ENCODE measurements around the gene SUPT3H.

DNA sequence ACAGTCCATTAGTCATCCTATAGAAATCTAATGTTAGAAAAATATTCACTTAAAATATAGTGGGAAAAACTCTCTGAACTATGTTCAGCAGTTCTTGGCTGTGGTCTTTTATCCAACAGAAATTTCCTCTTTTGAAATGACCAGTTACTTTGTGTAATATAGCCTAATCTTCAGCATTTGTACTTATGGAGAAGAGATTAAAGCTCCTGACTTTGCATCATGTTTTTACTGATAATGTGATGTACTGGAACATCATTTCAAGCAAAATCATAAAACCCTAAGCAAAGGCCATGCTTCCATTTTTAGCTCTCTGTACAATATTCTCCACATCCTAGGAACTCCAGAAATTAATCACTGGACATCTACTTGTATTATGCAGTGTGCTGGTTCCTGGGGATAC, 480.4 kb downstream of the SUPT3H start:
- no peak for TF ChIP-seq POLR2AphosphoS5 (IDR thresholded peaks at IDR 0.05)
- TF ChIP-seq POLR2A (IDR thresholded peaks at IDR 0.05) = no peak
- TF ChIP-seq, protein P1, sequence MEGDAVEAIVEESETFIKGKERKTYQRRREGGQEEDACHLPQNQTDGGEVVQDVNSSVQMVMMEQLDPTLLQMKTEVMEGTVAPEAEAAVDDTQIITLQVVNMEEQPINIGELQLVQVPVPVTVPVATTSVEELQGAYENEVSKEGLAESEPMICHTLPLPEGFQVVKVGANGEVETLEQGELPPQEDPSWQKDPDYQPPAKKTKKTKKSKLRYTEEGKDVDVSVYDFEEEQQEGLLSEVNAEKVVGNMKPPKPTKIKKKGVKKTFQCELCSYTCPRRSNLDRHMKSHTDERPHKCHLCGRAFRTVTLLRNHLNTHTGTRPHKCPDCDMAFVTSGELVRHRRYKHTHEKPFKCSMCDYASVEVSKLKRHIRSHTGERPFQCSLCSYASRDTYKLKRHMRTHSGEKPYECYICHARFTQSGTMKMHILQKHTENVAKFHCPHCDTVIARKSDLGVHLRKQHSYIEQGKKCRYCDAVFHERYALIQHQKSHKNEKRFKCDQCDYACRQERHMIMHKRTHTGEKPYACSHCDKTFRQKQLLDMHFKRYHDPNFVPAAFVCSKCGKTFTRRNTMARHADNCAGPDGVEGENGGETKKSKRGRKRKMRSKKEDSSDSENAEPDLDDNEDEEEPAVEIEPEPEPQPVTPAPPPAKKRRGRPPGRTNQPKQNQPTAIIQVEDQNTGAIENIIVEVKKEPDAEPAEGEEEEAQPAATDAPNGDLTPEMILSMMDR (IDR thresholded peaks at IDR 0.05) = no peak
